GM19193 (cell line): ENCODE measurements around the gene SAMD4B.

Source experiments
- POLR2A ChIP-seq: IDR thresholded peaks from 4 replicates; pipeline ENCODE4 v1.6.1; 2011; ENCODE audit not compliant: insufficient read depth, insufficient read length; ENCODE audit errors: extremely low read depth

SAMD4B gene

GRCh38 chr19:39369200-39369599 lies 27.0 kb downstream of the SAMD4B start:
- no peak for TF ChIP-seq POLR2A

- TF ChIP-seq POLR2A = no peak
Observed at GRCh38 chr19:39370735-39371134, 28.5 kb downstream of the SAMD4B start.

- TF ChIP-seq POLR2A = no peak
Observed at GRCh38 chr19:39372047-39372802, 30.0 kb downstream of the SAMD4B start.

- TF ChIP-seq POLR2A = no peak
Observed at GRCh38 chr19:39372941-39373340, 30.7 kb downstream of the SAMD4B start.

GRCh38 chr19:39375929-39376328 lies 33.7 kb downstream of the SAMD4B start:
- TF ChIP-seq POLR2A = no peak

GRCh38 chr19:39377373-39378362 lies 35.4 kb downstream of the SAMD4B start:
- TF ChIP-seq POLR2A = no peak

- TF ChIP-seq POLR2A = no peak
Observed at GRCh38 chr19:39379865-39380396, 37.7 kb downstream of the SAMD4B start.

GRCh38 chr19:39380521-39381502 lies 38.6 kb downstream of the SAMD4B start:
- TF ChIP-seq POLR2A = no peak

GRCh38 chr19:39381910-39382611 lies 39.8 kb downstream of the SAMD4B start:
- no peak for TF ChIP-seq POLR2A

- TF ChIP-seq POLR2A = no peak
Observed at GRCh38 chr19:39382991-39383828, 41.0 kb downstream of the SAMD4B start.

GRCh38 chr19:39384839-39385568 lies 42.8 kb downstream of the SAMD4B start:
- TF ChIP-seq POLR2A = no peak

GRCh38 chr19:39385629-39386411 lies 43.6 kb downstream of the SAMD4B start:
- TF ChIP-seq POLR2A = no peak

GRCh38 chr19:39386557-39386956 lies 44.3 kb downstream of the SAMD4B start:
- no peak for TF ChIP-seq POLR2A
